ENCODE results near the gene GNAQ. TPM values are rescaled to one million over a fixed set of nuclear protein-coding genes. Genes with fewer than 3 reads are reported as not detected.

Gene GNAQ
- total RNA-seq, 1 experiment from 2014 or later: 28.7 TPM

- Histone ChIP-seq H3K79me2 (ENCODE audit: insufficient read depth, low read length) (no peaks in the 10 kb centered on the region), H3K9me2 (ENCODE audit: insufficient read depth) (no peaks in the 10 kb centered on the region), H3K27me3 (ENCODE audit: insufficient read depth, low read length) (no peaks in the 10 kb centered on the region), H2AFZ (ENCODE audit: low read depth, low read length, poor library complexity, severe bottlenecking) (no peak overlapping the region), H3K4me1 (ENCODE audit: control insufficient read depth in 1 of 2, insufficient read depth in 2 of 2, low read length in 2 of 2) (peaks cover 0 to 6% of the 10 kb centered on the region in 2 experiments; a peak in 1 of 4 replicates), H4K20me1 (ENCODE audit: insufficient read depth) (no peaks in the 10 kb centered on the region), H3K4me3 (replicated peaks in 1 of 2; ENCODE audit: low read depth in 1 of 2, low read length in 2 of 2) (no peak overlapping the region), H3K9me3 (ENCODE audit: control insufficient read depth in 1 of 2, insufficient read depth in 1 of 2, low read depth in 1 of 2, low read length in 2 of 2) (no peaks in the 10 kb centered on the region), H3K9ac (ENCODE audit: low read length) (no peak overlapping the region), H3K27ac (ENCODE audit: low read depth, low read length) (no peak overlapping the region), H3K36me3 (ENCODE audit: control insufficient read depth in 1 of 2, insufficient read depth in 2 of 2, low read length in 2 of 2) (no peaks in the 10 kb centered on the region), H3K4me2 (ENCODE audit: low read length) (no peak overlapping the region)
- CTCF ChIA-PET: interaction anchor here (1.0 kb wide), 1 partner anchor 9 kb away, joined by 4 read pairs; no protein-coding TSS in a partner anchor
- TF ChIP-seq CTCF (IDR thresholded peaks at IDR 0.05 in 2 of 3, conservative IDR thresholded peaks at IDR 0.05 in 1 of 3; ENCODE audit: borderline replicate concordance in 1 of 3, insufficient read depth in 1 of 3, low read depth in 2 of 3, low read length in 2 of 3): no peak
- TF ChIP-seq, protein P1, sequence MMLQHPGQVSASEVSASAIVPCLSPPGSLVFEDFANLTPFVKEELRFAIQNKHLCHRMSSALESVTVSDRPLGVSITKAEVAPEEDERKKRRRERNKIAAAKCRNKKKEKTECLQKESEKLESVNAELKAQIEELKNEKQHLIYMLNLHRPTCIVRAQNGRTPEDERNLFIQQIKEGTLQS (IDR thresholded peaks at IDR 0.05): no peak
- no TSS peak for BruUV-seq (replicated peaks)
- intact Hi-C loops (cut with micrococcal nuclease): no loop called here
- POLR2A ChIA-PET: no interaction called here
- ATAC-seq (no peak), DNase-seq (ENCODE audit: low read depth, low spot score) (no peak)
- RAD21 ChIA-PET (ENCODE audit: low non-redundant PET in 1 of 2, low total read pairs in 2 of 2, uncharacterized antibody in 2 of 2, unreplicated experiment in 2 of 2): no interaction called here
Measured at GRCh38 chr9:77708064-77708815, 323.4 kb downstream of the GNAQ start.

DNA sequence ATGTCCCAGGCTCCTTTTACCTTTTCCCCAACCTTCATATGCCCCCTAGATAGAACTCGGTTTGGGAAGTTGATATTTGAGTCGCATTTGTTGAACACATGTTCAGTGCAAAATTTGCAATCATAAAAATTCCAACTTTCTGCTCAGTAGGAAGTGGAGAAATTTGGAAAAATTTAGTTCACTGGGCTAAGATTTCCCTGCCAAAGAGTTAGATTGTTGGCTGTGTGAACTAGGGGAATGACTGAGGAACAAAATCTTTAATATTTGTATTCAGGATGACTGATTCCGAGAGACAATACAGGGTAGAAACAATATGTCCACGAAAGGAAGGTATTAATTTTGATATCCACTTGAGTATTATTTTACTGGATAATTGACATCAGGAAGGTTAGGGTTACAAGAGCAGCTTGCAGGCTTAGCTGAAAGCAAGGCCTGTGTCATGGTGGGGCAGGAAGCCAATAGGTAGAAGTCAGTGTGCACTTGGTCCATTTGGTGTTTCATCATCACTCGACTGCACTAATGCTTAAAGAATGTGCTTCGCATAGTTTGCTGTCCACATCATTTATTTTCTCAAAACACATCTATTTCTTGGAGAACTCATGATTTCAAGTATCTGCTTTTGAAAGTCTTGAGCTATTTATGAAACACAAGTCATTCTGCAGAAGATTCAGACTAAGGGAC, 324.1 kb downstream of the GNAQ start:
- no peak overlapping the region for H3K27ac ChIP-seq (ENCODE audit: low read depth, low read length)
- H3K9ac ChIP-seq (ENCODE audit: low read length): no peak overlapping the region
- no peak overlapping the region for H3K4me2 ChIP-seq (ENCODE audit: low read length)
- ChIA-PET RAD21 (ENCODE audit: low non-redundant PET in 1 of 2, low total read pairs in 2 of 2, uncharacterized antibody in 2 of 2, unreplicated experiment in 2 of 2) (no interaction called here), POLR2A (no interaction called here), CTCF (interaction anchor here (1.0 kb wide), 1 partner anchor 10 kb away, joined by 4 read pairs; no protein-coding TSS in a partner anchor)
- no peak for ATAC-seq
- H3K79me2 ChIP-seq (ENCODE audit: insufficient read depth, low read length): no peaks in the 10 kb centered on the region
- intact Hi-C loops (cut with micrococcal nuclease): no loop called here
- no peak overlapping the region for H2AFZ ChIP-seq (ENCODE audit: low read depth, low read length, poor library complexity, severe bottlenecking)
- no peaks in the 10 kb centered on the region for H4K20me1 ChIP-seq (ENCODE audit: insufficient read depth)
- no peak overlapping the region for H3K4me3 ChIP-seq (replicated peaks in 1 of 2; ENCODE audit: low read depth in 1 of 2, low read length in 2 of 2)
- H3K9me3 ChIP-seq (ENCODE audit: control insufficient read depth in 1 of 2, insufficient read depth in 1 of 2, low read depth in 1 of 2, low read length in 2 of 2): no peaks in the 10 kb centered on the region
- H3K4me1 ChIP-seq (ENCODE audit: control insufficient read depth in 1 of 2, insufficient read depth in 2 of 2, low read length in 2 of 2): peaks cover 0 to 6% of the 10 kb centered on the region in 2 experiments; a peak in 1 of 4 replicates
- TF ChIP-seq ELF1 (IDR thresholded peaks at IDR 0.05; ENCODE audit: borderline replicate concordance, low read depth): no peak
- TF ChIP-seq CEBPB (IDR thresholded peaks at IDR 0.05; ENCODE audit: low read depth): peak; percentile 71
- TF ChIP-seq JUND (IDR thresholded peaks at IDR 0.05): peak; percentile 32; the same call in 1 of the 2 replicates
- TF ChIP-seq EZH2 (IDR thresholded peaks at IDR 0.05): no peak
- no peak for TF ChIP-seq TCF7L2 (IDR thresholded peaks at IDR 0.05; ENCODE audit: borderline replicate concordance, extremely low read depth, insufficient read depth, insufficient read length)
- no peak for TF ChIP-seq SP1 (IDR thresholded peaks at IDR 0.05; ENCODE audit: low read depth)
- TF ChIP-seq, protein P2, sequence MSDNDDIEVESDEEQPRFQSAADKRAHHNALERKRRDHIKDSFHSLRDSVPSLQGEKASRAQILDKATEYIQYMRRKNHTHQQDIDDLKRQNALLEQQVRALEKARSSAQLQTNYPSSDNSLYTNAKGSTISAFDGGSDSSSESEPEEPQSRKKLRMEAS (IDR thresholded peaks at IDR 0.05): no peak
- TF ChIP-seq FOSL1 (IDR thresholded peaks at IDR 0.05; ENCODE audit: low read depth): no peak
- TF ChIP-seq, protein P1 (IDR thresholded peaks at IDR 0.05): peak; percentile 88
- no peak for TF ChIP-seq SIN3A (IDR thresholded peaks at IDR 0.05; ENCODE audit: low read depth)
- no peak for TF ChIP-seq ZNF274 (IDR thresholded peaks at IDR 0.05; ENCODE audit: low read depth, low read length)
- H3K9me2 ChIP-seq (ENCODE audit: insufficient read depth): no peaks in the 10 kb centered on the region
- H3K36me3 ChIP-seq (ENCODE audit: control insufficient read depth in 1 of 2, insufficient read depth in 2 of 2, low read length in 2 of 2): no peaks in the 10 kb centered on the region
- DNase-seq (ENCODE audit: low read depth, low spot score): peak; percentile 22
- H3K27me3 ChIP-seq (ENCODE audit: insufficient read depth, low read length): no peaks in the 10 kb centered on the region
- no TSS peak for BruUV-seq (replicated peaks)
